B cell (primary cell): ENCODE measurements around the gene CCR2.

Experiments used
- CTCF ChIP-seq: fragments of 200-600 bp; IDR thresholded peaks from one replicate; pipeline ENCODE4 v1.8.0; 2022; ENCODE audit warnings: antibody characterized with exemption, mild to moderate bottlenecking
- EZH2 ChIP-seq: IDR thresholded peaks from 2 replicates; pipeline ENCODE4 v1.6.1; 2012; ENCODE audit warnings: borderline replicate concordance, low read depth, mild to moderate bottlenecking, moderate library complexity, low read length; ENCODE audit not compliant: insufficient read depth, poor library complexity, severe bottlenecking

GRCh38 chr3:46405301-46406019 is 51.5 kb downstream of the CCR2 start:
- TF ChIP-seq CTCF = no peak
- TF ChIP-seq EZH2 = no peak
